Measurements from ENCODE around the gene C5orf15.

GRCh38 chr5:133962131-133962530 is 6.3 kb downstream of the C5orf15 start:
- TF ChIP-seq CTCF (IDR thresholded peaks at IDR 0.05; ENCODE audit: low read depth, low read length, missing input control), result no peak
- TF ChIP-seq TAF1 (conservative IDR thresholded peaks at IDR 0.05), result no peak
- TF ChIP-seq ZBTB33 (IDR thresholded peaks at IDR 0.05), result no peak
- TF ChIP-seq YY1 (IDR thresholded peaks at IDR 0.05), result no peak
